Omental fat pad (tissue), 4 donors: ENCODE data around the gene ABCC6. TPM values are rescaled to one million over a fixed set of nuclear protein-coding genes. Genes with fewer than 3 reads are reported as not detected.

ENCODE experiments used
- ATAC-seq: fragments of 150-250 bp; one replicate; pipeline ENCODE4 v1.9.1; 2016; ENCODE audit warnings: mild to moderate bottlenecking, moderate library complexity; ENCODE audit not compliant: low FRiP score
- DNase-seq: peaks from one replicate; pipeline ENCODE4 v3.0.0-alpha.2; 2019; ENCODE audit warnings: low spot score
- total RNA-seq, 4 donors: library from RNA; depleted of rRNA; stranded (reverse); fragments of >200 nt; gene quantifications; one replicate each; pipeline ENCODE4 v1.1.0, GENCODE V29; 2016
- TF ChIP-seq, protein P1 (sequence below), 3 donors: fragments of 450-650 bp; IDR thresholded peaks; one replicate each; pipeline ENCODE4 v1.5.1; 2016 to 2017; ENCODE audit warnings: antibody characterized with exemption in 3 of 3, mild to moderate bottlenecking in 3 of 3, moderate library complexity in 2 of 3

Gene ABCC6
- total RNA-seq, 4 donors from 2014 or later = 2.2 to 9.9 (median 3.8) TPM

DNA sequence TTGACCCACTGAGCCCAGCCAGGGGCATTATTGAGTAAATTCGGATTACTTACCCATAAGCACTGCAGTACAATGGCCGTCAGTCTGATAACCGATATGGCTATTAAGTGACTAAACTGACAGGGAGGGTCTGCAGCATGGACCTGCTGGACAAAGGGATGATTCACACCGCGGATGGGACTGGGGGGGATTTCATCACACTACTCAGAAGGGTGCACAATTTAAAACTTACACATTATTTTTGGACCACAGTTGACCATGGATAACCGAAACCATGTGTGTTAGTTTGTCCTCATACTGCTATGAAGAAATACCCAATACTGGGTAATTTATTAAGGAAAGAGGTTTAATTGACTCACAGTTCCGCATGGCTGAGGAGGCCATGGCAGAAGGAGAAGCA is 106.5 kb downstream of the ABCC6 start:
- DNase-seq (no peak), ATAC-seq (no peak)
- TF ChIP-seq, protein P1, sequence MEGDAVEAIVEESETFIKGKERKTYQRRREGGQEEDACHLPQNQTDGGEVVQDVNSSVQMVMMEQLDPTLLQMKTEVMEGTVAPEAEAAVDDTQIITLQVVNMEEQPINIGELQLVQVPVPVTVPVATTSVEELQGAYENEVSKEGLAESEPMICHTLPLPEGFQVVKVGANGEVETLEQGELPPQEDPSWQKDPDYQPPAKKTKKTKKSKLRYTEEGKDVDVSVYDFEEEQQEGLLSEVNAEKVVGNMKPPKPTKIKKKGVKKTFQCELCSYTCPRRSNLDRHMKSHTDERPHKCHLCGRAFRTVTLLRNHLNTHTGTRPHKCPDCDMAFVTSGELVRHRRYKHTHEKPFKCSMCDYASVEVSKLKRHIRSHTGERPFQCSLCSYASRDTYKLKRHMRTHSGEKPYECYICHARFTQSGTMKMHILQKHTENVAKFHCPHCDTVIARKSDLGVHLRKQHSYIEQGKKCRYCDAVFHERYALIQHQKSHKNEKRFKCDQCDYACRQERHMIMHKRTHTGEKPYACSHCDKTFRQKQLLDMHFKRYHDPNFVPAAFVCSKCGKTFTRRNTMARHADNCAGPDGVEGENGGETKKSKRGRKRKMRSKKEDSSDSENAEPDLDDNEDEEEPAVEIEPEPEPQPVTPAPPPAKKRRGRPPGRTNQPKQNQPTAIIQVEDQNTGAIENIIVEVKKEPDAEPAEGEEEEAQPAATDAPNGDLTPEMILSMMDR (IDR thresholded peaks at IDR 0.05) = no peak

DNA sequence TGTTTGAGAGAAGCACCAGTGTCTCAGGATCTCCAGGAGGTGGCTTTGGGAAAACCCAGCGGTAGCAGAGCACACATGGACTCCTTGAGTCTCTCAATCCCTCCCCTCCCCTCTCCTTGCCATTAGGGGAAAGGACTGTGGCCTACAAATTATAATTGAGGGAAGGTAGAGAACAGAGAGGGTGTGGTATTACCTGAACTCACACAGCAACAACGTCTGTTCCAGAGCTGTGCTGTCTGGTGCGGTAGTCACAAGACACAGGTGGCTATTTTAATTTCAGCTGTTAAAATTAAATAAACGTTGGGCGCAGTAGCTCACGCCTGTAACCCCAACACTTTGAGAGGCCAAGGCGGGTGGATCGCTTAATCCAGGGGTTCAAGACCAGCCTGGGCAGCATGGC is 110.2 kb downstream of the ABCC6 start:
- TF ChIP-seq, protein P1 (IDR thresholded peaks at IDR 0.05) = no peak
- DNase-seq = no peak
- ATAC-seq = no peak

DNA sequence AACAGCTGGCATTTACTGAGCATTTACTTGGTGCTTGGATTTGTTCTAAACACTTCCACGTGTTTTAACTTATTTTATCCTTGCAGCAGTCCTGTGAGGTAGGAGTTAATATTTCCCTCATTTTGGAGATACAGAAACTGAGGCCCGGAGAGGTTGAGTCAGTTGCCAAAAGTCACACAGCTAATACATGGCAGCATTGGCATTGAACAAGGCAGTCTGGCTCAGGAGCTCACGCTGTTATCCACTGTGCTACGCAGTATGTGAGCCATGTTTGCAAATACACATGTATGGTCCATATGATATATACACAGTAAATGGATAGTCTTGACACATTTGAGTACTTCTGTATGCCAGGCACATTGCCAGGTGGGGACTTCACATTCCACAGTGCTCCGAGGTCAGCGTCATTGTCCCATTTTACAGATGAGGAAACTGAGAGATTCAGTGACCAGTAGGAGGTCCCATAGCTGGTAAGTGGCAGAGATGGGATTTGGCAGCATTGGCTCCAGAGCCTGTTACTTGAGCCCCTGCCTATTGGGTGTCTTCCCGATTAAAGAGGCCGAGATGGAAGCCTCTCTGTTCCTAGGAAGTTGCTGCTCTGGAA is 110.7 kb downstream of the ABCC6 start:
- TF ChIP-seq, protein P1 (IDR thresholded peaks at IDR 0.05) = no peak
- DNase-seq = no peak
- no peak for ATAC-seq

DNA sequence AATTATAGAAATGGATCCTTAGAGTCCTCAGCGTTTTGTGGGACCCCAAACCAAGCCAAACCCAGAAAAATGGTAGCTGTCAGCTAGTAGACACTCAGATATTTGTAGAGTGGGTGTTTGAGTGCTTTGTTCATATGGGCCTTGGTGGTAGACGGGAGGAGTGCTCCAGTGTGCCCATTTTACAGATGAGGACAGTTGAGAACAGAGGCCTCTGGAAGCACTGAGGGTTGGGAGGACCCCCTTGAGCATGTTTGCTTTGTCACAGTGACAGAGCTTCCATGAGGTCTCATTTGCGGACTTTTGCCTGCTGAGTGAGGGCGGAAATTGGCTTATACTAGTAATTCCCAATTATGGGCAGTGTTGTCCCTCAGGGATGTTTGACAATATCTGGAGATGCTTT is 111.7 kb downstream of the ABCC6 start:
- no peak for ATAC-seq
- no peak for DNase-seq
- TF ChIP-seq, protein P1 (IDR thresholded peaks at IDR 0.05) = no peak

DNA sequence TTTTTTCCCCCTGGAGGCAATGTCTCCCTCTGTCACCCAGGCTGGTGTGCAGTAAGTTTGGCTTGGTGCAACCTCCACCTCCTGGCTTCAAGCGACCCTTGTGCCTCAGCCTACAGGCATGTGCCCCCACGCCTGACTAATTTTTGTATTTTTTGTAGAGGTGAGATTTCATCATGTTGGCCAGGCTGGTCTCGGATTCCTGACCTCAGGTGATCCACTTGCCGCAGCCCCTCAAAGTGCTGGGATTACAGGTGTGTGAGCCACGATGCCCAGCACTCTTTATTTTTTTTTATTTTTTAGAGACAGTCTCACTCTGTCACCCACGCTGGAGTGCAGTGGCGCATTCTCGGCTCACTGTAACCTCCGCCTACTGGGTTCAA is 113.2 kb downstream of the ABCC6 start:
- ATAC-seq (no peak), DNase-seq (no peak)
- TF ChIP-seq, protein P1 (IDR thresholded peaks at IDR 0.05) = no peak

DNA sequence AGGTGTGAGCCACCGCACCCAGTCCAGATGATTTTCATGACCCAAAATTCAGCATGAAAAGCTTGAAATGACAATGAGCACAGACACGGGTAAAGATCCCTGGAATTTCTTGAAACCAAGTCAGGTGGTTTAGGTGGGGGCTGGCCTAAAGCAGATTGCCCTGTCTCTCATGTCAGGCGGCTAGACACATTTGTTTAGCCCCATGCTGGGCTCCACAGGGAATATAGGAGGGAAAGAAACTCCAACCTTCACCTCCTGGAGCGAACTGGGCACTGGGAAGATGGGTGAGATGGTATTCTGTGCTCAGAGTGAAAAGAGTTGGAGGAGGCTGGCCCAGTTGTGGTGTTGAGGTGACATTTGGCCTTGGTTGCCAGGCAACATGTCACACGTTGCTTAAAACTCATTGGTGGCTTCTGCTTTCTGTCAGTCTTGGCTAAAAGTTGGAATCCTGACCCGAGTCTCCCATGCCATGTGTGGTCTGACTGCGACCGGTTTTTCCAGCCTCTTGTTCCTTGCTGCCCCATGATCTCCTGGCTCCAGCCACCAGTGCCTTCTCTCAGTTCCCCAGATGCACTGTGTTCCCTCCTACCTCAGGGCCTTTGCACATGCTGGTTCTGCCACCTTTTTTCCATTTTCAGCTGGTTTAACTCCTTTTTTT is 113.7 kb downstream of the ABCC6 start:
- ATAC-seq (no peak), DNase-seq (no peak)
- TF ChIP-seq, protein P1 (IDR thresholded peaks at IDR 0.05) = no peak

DNA sequence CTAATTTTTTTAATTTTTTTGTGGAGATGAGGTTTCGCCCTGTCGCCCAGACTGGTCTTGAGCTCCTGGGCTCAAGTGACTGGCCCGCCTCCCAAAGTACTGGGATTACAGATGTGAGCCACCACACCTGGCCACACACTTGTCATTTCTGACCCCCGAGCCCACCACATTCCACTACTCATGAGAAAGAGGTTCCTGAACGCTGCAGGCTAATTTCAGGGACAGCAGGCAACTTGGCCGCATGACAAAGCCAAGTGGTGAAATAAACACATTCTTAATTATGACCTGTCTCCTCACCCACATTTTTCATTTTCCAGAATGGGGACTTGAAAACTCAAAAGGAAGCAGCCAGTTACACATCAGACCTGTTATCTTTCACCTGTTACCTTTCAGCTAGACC is 114.5 kb downstream of the ABCC6 start:
- DNase-seq (no peak), ATAC-seq (no peak)
- TF ChIP-seq, protein P1 (IDR thresholded peaks at IDR 0.05) = no peak
